Heart left ventricle (tissue), 13 donors: ENCODE data around the gene ACAP3.

Source experiments
- POLR2A ChIP-seq, 2 donors: fragments of 450-650 bp; IDR thresholded peaks; one replicate each; pipeline ENCODE4 v1.6.1; 2017; ENCODE audit warnings: antibody characterized with exemption in 2 of 2, mild to moderate bottlenecking in 2 of 2, moderate library complexity in 2 of 2
- TF ChIP-seq, protein P1 (sequence below), 12 donors: fragments of 200-600 bp; sonication (generic) in 4 of 12; IDR thresholded peaks; one replicate each; pipeline versions ENCODE4 v1.5.0 to v1.8.0; 2018 to 2022; ENCODE audit warnings: antibody characterized with exemption in 12 of 12, mild to moderate bottlenecking in 5 of 12
- donor health status: ischemic (EF 13 %, LVEDD 7.1; RV severe dilation, severe dysfunction).
- donor health status: DM: no; HTN: yes; CAD: no.
- donor health status: DM: no; HTN: no; CAD: no.
- donor health status: ischemic (EF 25% LVEDD 6.9; RV normal size, moderate dysfunction).
- donor health status: ischemic (EF 25% LVEDD 5.7; RV mildly dilated, moderate dysfunction).
- donor health status: ischemic (EF 35%, LVEDD 5.7; RV mildly dilated, moderate dysfunction).
- donor health status: nonischemic (EF 11% LVEDD 7.7; RV severe dilation, severe dysfunction).
- donor health status: DM: yes; HTN: yes; CAD: no.
- donor health status: PGD.
- donor health status: ischemic (EF 29% LVEDD 5.4; RV normal size, mild dysfunction).
- donor health status: nonischemic (EF 23%, LVEDD 6.1; RV moderate dilation, normal function).

DNA sequence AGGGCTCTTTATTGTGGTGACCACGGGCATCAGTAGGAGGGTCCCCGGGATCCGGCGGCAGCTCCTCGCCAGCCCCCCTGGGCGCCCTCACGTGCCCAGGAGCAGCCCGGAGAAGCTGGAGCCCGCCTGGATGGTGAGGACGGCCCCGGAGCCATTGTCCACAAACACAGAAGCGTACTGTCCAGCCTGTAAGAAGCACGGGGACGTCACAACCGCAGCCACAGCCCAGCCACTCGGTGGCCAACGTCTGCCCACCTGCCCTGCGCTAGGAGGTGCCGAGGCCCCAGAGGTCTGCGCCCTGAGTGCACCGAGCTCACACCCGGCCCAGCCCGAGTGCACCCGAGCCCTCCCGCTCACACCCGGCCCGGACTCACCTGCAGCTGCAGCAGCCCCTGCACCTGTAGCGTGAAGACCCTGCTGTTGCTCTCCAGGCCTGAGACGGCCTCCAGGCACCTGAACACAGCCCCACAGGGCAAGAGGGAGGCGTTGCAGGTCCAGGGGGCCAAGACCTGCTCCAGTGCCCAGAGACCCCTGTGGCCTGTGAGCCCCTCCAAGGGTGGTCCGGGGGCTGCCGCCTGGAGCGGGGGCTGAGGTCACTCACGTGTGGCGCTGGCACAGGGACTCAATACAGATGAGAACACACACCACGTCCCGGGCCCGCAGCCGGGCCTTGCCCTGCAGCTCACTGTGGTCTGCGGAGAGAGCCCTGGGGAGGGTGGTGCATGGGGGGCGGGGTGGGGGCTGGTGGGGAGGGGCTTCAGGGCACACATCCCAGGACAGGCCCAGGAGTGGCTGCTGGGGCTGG, 65.1 kb downstream of the ACAP3 start:
- TF ChIP-seq POLR2A (IDR thresholded peaks at IDR 0.05), result no peak
- TF ChIP-seq, protein P1, sequence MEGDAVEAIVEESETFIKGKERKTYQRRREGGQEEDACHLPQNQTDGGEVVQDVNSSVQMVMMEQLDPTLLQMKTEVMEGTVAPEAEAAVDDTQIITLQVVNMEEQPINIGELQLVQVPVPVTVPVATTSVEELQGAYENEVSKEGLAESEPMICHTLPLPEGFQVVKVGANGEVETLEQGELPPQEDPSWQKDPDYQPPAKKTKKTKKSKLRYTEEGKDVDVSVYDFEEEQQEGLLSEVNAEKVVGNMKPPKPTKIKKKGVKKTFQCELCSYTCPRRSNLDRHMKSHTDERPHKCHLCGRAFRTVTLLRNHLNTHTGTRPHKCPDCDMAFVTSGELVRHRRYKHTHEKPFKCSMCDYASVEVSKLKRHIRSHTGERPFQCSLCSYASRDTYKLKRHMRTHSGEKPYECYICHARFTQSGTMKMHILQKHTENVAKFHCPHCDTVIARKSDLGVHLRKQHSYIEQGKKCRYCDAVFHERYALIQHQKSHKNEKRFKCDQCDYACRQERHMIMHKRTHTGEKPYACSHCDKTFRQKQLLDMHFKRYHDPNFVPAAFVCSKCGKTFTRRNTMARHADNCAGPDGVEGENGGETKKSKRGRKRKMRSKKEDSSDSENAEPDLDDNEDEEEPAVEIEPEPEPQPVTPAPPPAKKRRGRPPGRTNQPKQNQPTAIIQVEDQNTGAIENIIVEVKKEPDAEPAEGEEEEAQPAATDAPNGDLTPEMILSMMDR (IDR thresholded peaks at IDR 0.05), result no peak
